GM18907 (cell line): ENCODE data around the gene TAF4.
"Not testable (repeated sequence)": the region's sequence is repeated elsewhere in the genome, so short reads cannot be mapped to it uniquely, and the experiment has no call there.

Source experiments
- ATAC-seq: cut with Tn5 transposase; IDR thresholded peaks from one replicate; pipeline ENCODE4 v1.9.1; 2021; ENCODE audit warnings: mild to moderate bottlenecking, moderate library complexity; ENCODE audit not compliant: unreplicated experiment

TAF4 gene

GRCh38 chr20:62059920-62060630, 5.6 kb downstream of the TAF4 start:
- no peak for ATAC-seq

- ATAC-seq, result no peak
Measured at GRCh38 chr20:62059401-62059800, 6.3 kb downstream of the TAF4 start.

- no peak for ATAC-seq
Measured at GRCh38 chr20:62058941-62059340, 6.7 kb downstream of the TAF4 start.

GRCh38 chr20:62056975-62057374, 8.7 kb downstream of the TAF4 start:
- ATAC-seq, result no peak

GRCh38 chr20:62056377-62056776, 9.3 kb downstream of the TAF4 start:
- no peak for ATAC-seq

- not testable (repeated sequence) for ATAC-seq
Measured at GRCh38 chr20:62055862-62056115, 9.9 kb downstream of the TAF4 start.

- ATAC-seq, result no peak
Measured at GRCh38 chr20:62055106-62055861, 10.4 kb downstream of the TAF4 start.

- ATAC-seq, result no peak
Measured at GRCh38 chr20:62054451-62054953, 11.2 kb downstream of the TAF4 start.

- no peak for ATAC-seq
Measured at GRCh38 chr20:62053465-62054196, 12.1 kb downstream of the TAF4 start.

- ATAC-seq, result no peak
Measured at GRCh38 chr20:62052842-62053464, 12.7 kb downstream of the TAF4 start.

- no peak for ATAC-seq
Measured at GRCh38 chr20:62052336-62052841, 13.3 kb downstream of the TAF4 start.

GRCh38 chr20:62051546-62052255, 14.0 kb downstream of the TAF4 start:
- no peak for ATAC-seq

- ATAC-seq, result no peak
Measured at GRCh38 chr20:62051144-62051543, 14.5 kb downstream of the TAF4 start.

- ATAC-seq, result no peak
Measured at GRCh38 chr20:62050166-62051120, 15.2 kb downstream of the TAF4 start.

GRCh38 chr20:62049342-62050165, 16.1 kb downstream of the TAF4 start:
- ATAC-seq, result no peak

- no peak for ATAC-seq
Measured at GRCh38 chr20:62048821-62049291, 16.8 kb downstream of the TAF4 start.

GRCh38 chr20:62048346-62048761, 17.3 kb downstream of the TAF4 start:
- no peak for ATAC-seq

GRCh38 chr20:62047666-62048345, 17.9 kb downstream of the TAF4 start:
- ATAC-seq, result no peak
